Suprapubic skin (tissue), 3 donors: ENCODE data around the gene AP1M1.

Source experiments
- POLR2A ChIP-seq, 2 donors: fragments of 450-650 bp; IDR thresholded peaks; one replicate each; pipeline ENCODE4 v1.6.1; 2017; ENCODE audit warnings: antibody characterized with exemption in 2 of 2, mild to moderate bottlenecking in 2 of 2, moderate library complexity in 2 of 2
- TF ChIP-seq, protein P1 (sequence below), 2 donors: fragments of 200-600 bp in 1 of 2; fragments of 450-650 bp in 1 of 2; sonication (generic) in 1 of 2; IDR thresholded peaks; one replicate each; pipeline ENCODE4 v1.5.1; 2016 to 2019; ENCODE audit warnings: antibody characterized with exemption in 2 of 2, mild to moderate bottlenecking in 1 of 2, moderate library complexity in 1 of 2

DNA sequence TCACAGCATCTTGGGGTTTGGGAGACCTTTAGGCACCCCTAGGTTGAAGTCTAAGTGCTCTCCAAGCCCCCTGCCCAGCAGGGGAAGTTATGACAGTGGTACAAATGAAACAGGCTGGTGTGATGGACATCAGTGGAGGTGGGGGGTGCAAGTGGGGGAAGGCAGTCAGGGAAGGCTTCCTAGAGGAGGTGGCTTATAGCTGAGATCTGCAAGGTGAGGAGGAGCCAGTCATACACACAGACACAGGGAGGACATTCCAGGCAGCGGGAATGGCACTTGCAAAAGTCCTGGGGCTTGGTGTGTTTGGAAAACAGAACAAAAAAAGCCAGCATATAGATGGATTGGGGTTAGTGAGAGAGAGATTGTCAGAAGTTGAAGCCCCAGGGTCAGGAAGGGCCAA, 42.6 kb upstream of the AP1M1 start:
- TF ChIP-seq, protein P1, sequence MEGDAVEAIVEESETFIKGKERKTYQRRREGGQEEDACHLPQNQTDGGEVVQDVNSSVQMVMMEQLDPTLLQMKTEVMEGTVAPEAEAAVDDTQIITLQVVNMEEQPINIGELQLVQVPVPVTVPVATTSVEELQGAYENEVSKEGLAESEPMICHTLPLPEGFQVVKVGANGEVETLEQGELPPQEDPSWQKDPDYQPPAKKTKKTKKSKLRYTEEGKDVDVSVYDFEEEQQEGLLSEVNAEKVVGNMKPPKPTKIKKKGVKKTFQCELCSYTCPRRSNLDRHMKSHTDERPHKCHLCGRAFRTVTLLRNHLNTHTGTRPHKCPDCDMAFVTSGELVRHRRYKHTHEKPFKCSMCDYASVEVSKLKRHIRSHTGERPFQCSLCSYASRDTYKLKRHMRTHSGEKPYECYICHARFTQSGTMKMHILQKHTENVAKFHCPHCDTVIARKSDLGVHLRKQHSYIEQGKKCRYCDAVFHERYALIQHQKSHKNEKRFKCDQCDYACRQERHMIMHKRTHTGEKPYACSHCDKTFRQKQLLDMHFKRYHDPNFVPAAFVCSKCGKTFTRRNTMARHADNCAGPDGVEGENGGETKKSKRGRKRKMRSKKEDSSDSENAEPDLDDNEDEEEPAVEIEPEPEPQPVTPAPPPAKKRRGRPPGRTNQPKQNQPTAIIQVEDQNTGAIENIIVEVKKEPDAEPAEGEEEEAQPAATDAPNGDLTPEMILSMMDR (IDR thresholded peaks at IDR 0.05), result no peak
- TF ChIP-seq POLR2A (IDR thresholded peaks at IDR 0.05), result no peak
